ENCODE results near the gene GFI1B. TPM values are rescaled to one million over a fixed set of nuclear protein-coding genes. Genes with fewer than 3 reads are reported as not detected.
A peak's percentile ranks its signal among the peaks of the same experiment; 100 is the strongest.

GFI1B gene
- total RNA-seq, 1 donor: not detected

DNA sequence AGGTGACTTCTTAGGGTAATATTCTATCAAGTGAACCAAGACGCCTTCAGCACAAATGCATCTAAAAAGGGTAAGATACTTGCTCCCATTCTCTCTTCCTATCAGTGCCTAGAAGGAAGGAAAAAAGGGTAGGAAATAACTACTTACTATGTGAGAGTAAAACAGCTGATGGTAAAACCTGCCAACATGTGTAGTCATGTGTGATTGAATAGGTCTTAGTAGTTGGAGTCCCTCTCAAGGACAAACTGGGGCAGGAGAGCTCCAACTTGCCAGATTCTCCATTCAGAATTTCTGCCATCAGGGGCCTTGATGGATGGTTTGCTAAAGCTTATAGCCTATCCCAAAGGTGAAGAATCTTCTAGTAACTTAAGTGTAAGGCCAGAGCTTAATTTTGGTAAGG, 39.3 kb upstream of the GFI1B start:
- no peak overlapping the region for H3K4me2 ChIP-seq (ENCODE audit: insufficient read depth, low read length)
- no peaks in the 10 kb centered on the region for H3K27me3 ChIP-seq (ENCODE audit: insufficient read depth, low read length)
- H3K4me3 ChIP-seq (ENCODE audit: insufficient read depth, low read length): no peak overlapping the region
- peaks cover 18% of the 10 kb centered on the region for H3K4me1 ChIP-seq (ENCODE audit: insufficient read depth, low read length)
- no peak overlapping the region for H2AFZ ChIP-seq (ENCODE audit: low read length)
- no peak for DNase-seq (ENCODE audit: insufficient read length, low spot score, missing footprints)
- peaks cover 96% of the 10 kb centered on the region for H3K79me2 ChIP-seq (ENCODE audit: insufficient read depth, low read length)
- no peaks in the 10 kb centered on the region for H3K9me3 ChIP-seq (ENCODE audit: low read depth, low read length)
- H4K20me1 ChIP-seq (ENCODE audit: insufficient read depth, low read length): peaks cover 59% of the 10 kb centered on the region
- TF ChIP-seq, protein P1, sequence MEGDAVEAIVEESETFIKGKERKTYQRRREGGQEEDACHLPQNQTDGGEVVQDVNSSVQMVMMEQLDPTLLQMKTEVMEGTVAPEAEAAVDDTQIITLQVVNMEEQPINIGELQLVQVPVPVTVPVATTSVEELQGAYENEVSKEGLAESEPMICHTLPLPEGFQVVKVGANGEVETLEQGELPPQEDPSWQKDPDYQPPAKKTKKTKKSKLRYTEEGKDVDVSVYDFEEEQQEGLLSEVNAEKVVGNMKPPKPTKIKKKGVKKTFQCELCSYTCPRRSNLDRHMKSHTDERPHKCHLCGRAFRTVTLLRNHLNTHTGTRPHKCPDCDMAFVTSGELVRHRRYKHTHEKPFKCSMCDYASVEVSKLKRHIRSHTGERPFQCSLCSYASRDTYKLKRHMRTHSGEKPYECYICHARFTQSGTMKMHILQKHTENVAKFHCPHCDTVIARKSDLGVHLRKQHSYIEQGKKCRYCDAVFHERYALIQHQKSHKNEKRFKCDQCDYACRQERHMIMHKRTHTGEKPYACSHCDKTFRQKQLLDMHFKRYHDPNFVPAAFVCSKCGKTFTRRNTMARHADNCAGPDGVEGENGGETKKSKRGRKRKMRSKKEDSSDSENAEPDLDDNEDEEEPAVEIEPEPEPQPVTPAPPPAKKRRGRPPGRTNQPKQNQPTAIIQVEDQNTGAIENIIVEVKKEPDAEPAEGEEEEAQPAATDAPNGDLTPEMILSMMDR (IDR thresholded peaks at IDR 0.05; ENCODE audit: extremely low read depth, low read depth, low read length): no peak
- H3K36me3 ChIP-seq (ENCODE audit: insufficient read depth, low read length): peaks cover 6% of the 10 kb centered on the region
- no peak overlapping the region for H3K27ac ChIP-seq (ENCODE audit: low read depth, low read length)

DNA sequence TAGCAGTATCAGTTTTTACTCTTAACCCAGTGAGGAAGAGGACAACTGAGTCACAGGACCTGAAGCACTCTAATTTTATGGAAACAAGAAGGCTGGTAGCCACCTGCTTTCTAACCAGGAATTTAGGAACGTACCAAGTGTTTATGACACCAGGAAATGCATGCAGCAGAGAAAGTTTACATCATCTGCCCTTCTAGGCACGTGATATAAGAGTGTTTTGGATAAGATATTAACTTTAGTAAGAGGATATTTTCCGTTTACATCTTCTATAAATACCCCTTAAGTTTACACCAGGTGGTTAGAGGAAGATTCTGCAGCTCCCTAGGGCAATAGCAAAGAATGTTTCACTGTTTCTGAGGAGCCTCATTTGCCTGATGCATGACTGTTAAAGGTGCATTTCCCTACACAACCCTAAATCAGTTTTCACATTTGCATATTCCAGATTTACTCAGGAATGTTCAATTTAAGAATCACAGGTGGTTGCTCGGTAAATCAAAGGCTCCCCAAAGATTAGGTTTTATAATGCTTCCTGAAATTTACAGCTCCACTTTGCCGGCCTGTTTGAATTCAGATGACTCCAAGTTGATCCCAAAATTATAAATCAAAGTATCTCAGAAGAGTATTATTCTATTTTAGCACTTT, 35.8 kb upstream of the GFI1B start:
- Histone ChIP-seq H3K36me3 (ENCODE audit: insufficient read depth, low read length) (no peaks in the 10 kb centered on the region), H3K4me2 (ENCODE audit: insufficient read depth, low read length) (peak overlapping the region; percentile 93), H3K4me3 (ENCODE audit: insufficient read depth, low read length) (no peak overlapping the region), H3K79me2 (ENCODE audit: insufficient read depth, low read length) (peaks cover 68% of the 10 kb centered on the region), H3K27me3 (ENCODE audit: insufficient read depth, low read length) (no peaks in the 10 kb centered on the region), H3K4me1 (ENCODE audit: insufficient read depth, low read length) (peaks cover 31% of the 10 kb centered on the region), H2AFZ (ENCODE audit: low read length) (no peak overlapping the region), H4K20me1 (ENCODE audit: insufficient read depth, low read length) (peaks cover 35% of the 10 kb centered on the region), H3K27ac (ENCODE audit: low read depth, low read length) (no peak overlapping the region), H3K9me3 (ENCODE audit: low read depth, low read length) (no peaks in the 10 kb centered on the region)
- DNase-seq (ENCODE audit: insufficient read length, low spot score, missing footprints): no peak
- TF ChIP-seq, protein P1 (IDR thresholded peaks at IDR 0.05; ENCODE audit: extremely low read depth, low read depth, low read length): no peak

DNA sequence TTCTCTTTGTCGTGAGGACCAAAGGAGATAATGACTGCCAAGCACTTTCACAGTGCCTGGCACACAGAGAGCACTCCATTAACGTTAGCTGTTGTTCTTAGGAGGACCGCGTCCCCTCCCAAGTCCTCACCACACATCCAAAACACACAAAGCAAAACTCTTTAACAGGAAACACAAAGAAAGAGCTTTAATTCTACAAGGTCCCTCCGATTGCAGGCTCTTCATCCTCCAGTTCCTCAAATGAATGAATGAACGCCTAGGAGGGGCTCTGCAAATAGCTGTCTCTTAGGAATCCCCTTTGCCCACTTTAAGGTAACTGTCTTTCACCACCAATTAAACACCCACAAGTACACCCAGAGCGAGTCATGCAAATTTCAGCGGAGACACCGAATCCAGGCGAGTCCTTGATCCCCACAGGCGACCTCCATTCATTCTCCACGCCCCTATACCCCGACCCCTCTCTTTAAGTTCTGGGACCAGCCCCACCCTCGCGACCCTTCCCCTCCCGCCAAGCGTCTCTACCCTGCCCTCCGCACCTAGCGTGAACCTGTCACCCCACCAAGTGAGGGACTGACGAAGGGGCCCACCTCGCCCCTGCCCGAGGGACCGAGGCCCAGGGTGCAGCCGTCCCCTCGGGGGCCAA, 34.7 kb upstream of the GFI1B start:
- Histone ChIP-seq H3K4me1 (ENCODE audit: insufficient read depth, low read length) (peaks cover 31% of the 10 kb centered on the region), H3K9me3 (ENCODE audit: low read depth, low read length) (no peaks in the 10 kb centered on the region), H4K20me1 (ENCODE audit: insufficient read depth, low read length) (peaks cover 26% of the 10 kb centered on the region), H3K4me2 (ENCODE audit: insufficient read depth, low read length) (peak overlapping the region; percentile 93), H3K27ac (ENCODE audit: low read depth, low read length) (peak overlapping the region; percentile 97), H2AFZ (ENCODE audit: low read length) (peak overlapping the region; percentile 88), H3K4me3 (ENCODE audit: insufficient read depth, low read length) (peak overlapping the region; percentile 99), H3K36me3 (ENCODE audit: insufficient read depth, low read length) (no peaks in the 10 kb centered on the region), H3K79me2 (ENCODE audit: insufficient read depth, low read length) (peaks cover 57% of the 10 kb centered on the region), H3K27me3 (ENCODE audit: insufficient read depth, low read length) (no peaks in the 10 kb centered on the region)
- TF ChIP-seq, protein P1 (IDR thresholded peaks at IDR 0.05; ENCODE audit: extremely low read depth, low read depth, low read length): no peak
- DNase-seq (ENCODE audit: insufficient read length, low spot score, missing footprints): no peak

Data from osteoblast (primary cell).